ENCODE measurements around the gene MEIKIN. TPM values are rescaled to one million over a fixed set of nuclear protein-coding genes. Genes with fewer than 3 reads are reported as not detected.

The MEIKIN gene
- total RNA-seq, 1 experiment from 2014 or later: not detected

- Histone ChIP-seq H4K20me1 (ENCODE audit: low read length) (no peaks in the 10 kb centered on the region), H3K36me3 (ENCODE audit: low read depth, low read length) (no peaks in the 10 kb centered on the region), H3K4me1 (ENCODE audit: insufficient read depth, low read length) (no peaks in the 10 kb centered on the region), H3K4me2 (ENCODE audit: low read length) (no peak overlapping the region), H3K9me2 (replicated peaks; ENCODE audit: low read length) (no peaks in the 10 kb centered on the region), H2AFZ (ENCODE audit: low read length) (no peak overlapping the region), H3K9me3 (ENCODE audit: low read length) (no peaks in the 10 kb centered on the region), H3K79me2 (ENCODE audit: low read length) (peaks cover 82% of the 10 kb centered on the region), H3F3A (ENCODE audit: low read length, unreplicated experiment) (no peaks in the 10 kb centered on the region), H3K9ac (ENCODE audit: low read length) (no peak overlapping the region), H3K27ac (ENCODE audit: low read length) (no peak overlapping the region), H3K27me3 (ENCODE audit: low read length) (no peaks in the 10 kb centered on the region), H3K4me3 (ENCODE audit: low read length) (no peak overlapping the region)
- DNase-seq (no peak), ATAC-seq (no peak)
- ChIA-PET POLR2A (ENCODE audit: unreplicated experiment) (no interaction called here), CTCF (no interaction called here)
- intact Hi-C loops (cut with micrococcal nuclease): no loop called here
- BruUV-seq (replicated peaks): no TSS peak
- no peak for TF ChIP-seq CTCF (conservative IDR thresholded peaks at IDR 0.05; ENCODE audit: low read depth, low read length)
Observed at GRCh38 chr5:131767891-131768290, 177.6 kb downstream of the MEIKIN start.

- ChIA-PET CTCF (no interaction called here), POLR2A (ENCODE audit: unreplicated experiment) (no interaction called here)
- TF ChIP-seq EZH2 (IDR thresholded peaks at IDR 0.05; ENCODE audit: low read length, unreplicated experiment) (no peak), EZH2phosphoT487 (IDR thresholded peaks at IDR 0.05; ENCODE audit: borderline replicate concordance, low read length) (no peak), CTCF (conservative IDR thresholded peaks at IDR 0.05; ENCODE audit: low read depth, low read length) (no peak)
- no peaks in the 10 kb centered on the region for H3K27me3 ChIP-seq (ENCODE audit: low read length)
- H3K4me1 ChIP-seq (ENCODE audit: insufficient read depth, low read length): no peaks in the 10 kb centered on the region
- no peaks in the 10 kb centered on the region for H3F3A ChIP-seq (ENCODE audit: low read length, unreplicated experiment)
- H3K9me2 ChIP-seq (replicated peaks; ENCODE audit: low read length): no peaks in the 10 kb centered on the region
- H3K27ac ChIP-seq (ENCODE audit: low read length): no peak overlapping the region
- DNase-seq: no peak
- no peak overlapping the region for H2AFZ ChIP-seq (ENCODE audit: low read length)
- no peaks in the 10 kb centered on the region for H3K9me3 ChIP-seq (ENCODE audit: low read length)
- BruUV-seq (replicated peaks): no TSS peak
- no peaks in the 10 kb centered on the region for H3K36me3 ChIP-seq (ENCODE audit: low read depth, low read length)
- H3K4me2 ChIP-seq (ENCODE audit: low read length): no peak overlapping the region
- no peak overlapping the region for H3K4me3 ChIP-seq (ENCODE audit: low read length)
- no peaks in the 10 kb centered on the region for H4K20me1 ChIP-seq (ENCODE audit: low read length)
- ATAC-seq: no peak
- peaks cover 82% of the 10 kb centered on the region for H3K79me2 ChIP-seq (ENCODE audit: low read length)
- no peak overlapping the region for H3K9ac ChIP-seq (ENCODE audit: low read length)
- intact Hi-C loops (cut with micrococcal nuclease): no loop called here
Observed at GRCh38 chr5:131766689-131767088, 178.8 kb downstream of the MEIKIN start.

GRCh38 chr5:131765261-131765660, 180.2 kb downstream of the MEIKIN start:
- Histone ChIP-seq H3K36me3 (ENCODE audit: low read depth, low read length) (no peaks in the 10 kb centered on the region), H3K9ac (ENCODE audit: low read length) (no peak overlapping the region), H2AFZ (ENCODE audit: low read length) (no peak overlapping the region), H3K79me2 (ENCODE audit: low read length) (peaks cover 82% of the 10 kb centered on the region), H3K4me1 (ENCODE audit: insufficient read depth, low read length) (no peaks in the 10 kb centered on the region), H3K4me2 (ENCODE audit: low read length) (no peak overlapping the region), H3K9me2 (replicated peaks; ENCODE audit: low read length) (no peaks in the 10 kb centered on the region), H3K27ac (ENCODE audit: low read length) (no peak overlapping the region), H4K20me1 (ENCODE audit: low read length) (no peaks in the 10 kb centered on the region), H3K27me3 (ENCODE audit: low read length) (no peaks in the 10 kb centered on the region), H3F3A (ENCODE audit: low read length, unreplicated experiment) (no peaks in the 10 kb centered on the region), H3K4me3 (ENCODE audit: low read length) (no peak overlapping the region), H3K9me3 (ENCODE audit: low read length) (no peaks in the 10 kb centered on the region)
- no TSS peak for BruUV-seq (replicated peaks)
- POLR2A ChIA-PET (ENCODE audit: unreplicated experiment): no interaction called here
- DNase-seq: no peak
- no peak for TF ChIP-seq EZH2 (IDR thresholded peaks at IDR 0.05; ENCODE audit: low read length, unreplicated experiment)
- no peak for TF ChIP-seq CTCF (conservative IDR thresholded peaks at IDR 0.05; ENCODE audit: low read depth, low read length)
- no peak for TF ChIP-seq EZH2phosphoT487 (IDR thresholded peaks at IDR 0.05; ENCODE audit: borderline replicate concordance, low read length)
- CTCF ChIA-PET: no interaction called here
- intact Hi-C loops (cut with micrococcal nuclease): no loop called here
- no peak for ATAC-seq
